Thoracic aorta (tissue), 2 donors: Measurements from ENCODE around the gene ARHGDIG. TPM values are rescaled to one million over a fixed set of nuclear protein-coding genes. Genes with fewer than 3 reads are reported as not detected.

ENCODE experiments used
- ATAC-seq: fragments of 150-250 bp; one replicate; pipeline ENCODE4 v1.8.0; 2017; ENCODE audit warnings: low read depth; ENCODE audit not compliant: insufficient number of reproducible peaks, low FRiP score
- DNase-seq: peaks from one replicate; pipeline ENCODE4 v3.0.0-alpha.2; 2020; ENCODE audit warnings: low spot score
- H3K27ac ChIP-seq, 2 donors: fragments of 200-600 bp; sonication (generic); 1 replicate in 1 of 2; 2 replicates in 1 of 2; pipeline ENCODE4 v1.5.1; 2016; ENCODE audit warnings: mild to moderate bottlenecking in 2 of 2, moderate library complexity in 2 of 2
- H3K27me3 ChIP-seq: fragments of 200-600 bp; sonication (generic); replicated peaks from 2 replicates; pipeline ENCODE4 v1.6.0; 2016; ENCODE audit warnings: mild to moderate bottlenecking; ENCODE audit not compliant: insufficient read depth
- H3K36me3 ChIP-seq: fragments of 200-600 bp; sonication (generic); one replicate; pipeline ENCODE4 v1.5.1; 2016
- H3K4me1 ChIP-seq, 2 donors: fragments of 200-600 bp; sonication (generic); 1 replicate in 1 of 2; 2 replicates in 1 of 2; pipeline versions ENCODE4 v1.5.1 to v1.6.0; 2016; ENCODE audit warnings: low read depth in 2 of 2, mild to moderate bottlenecking in 1 of 2; ENCODE audit not compliant: control insufficient read depth in 1 of 2
- H3K4me3 ChIP-seq: fragments of 200-600 bp; sonication (generic); 2 replicates; pipeline ENCODE4 v1.5.1; 2016; ENCODE audit warnings: mild to moderate bottlenecking
- H3K9me3 ChIP-seq: fragments of 200-600 bp; sonication (generic); 2 replicates; pipeline ENCODE4 v1.5.1; 2016
- total RNA-seq, 2 donors: library from RNA; depleted of rRNA; stranded (reverse); fragments of >200 nt; gene quantifications; one replicate each; pipeline versions ENCODE4 v1.1.0 to v1.2.3, GENCODE V29; 2016
- TF ChIP-seq, protein P1 (sequence below): fragments of 200-600 bp; sonication (generic); IDR thresholded peaks from one replicate; pipeline ENCODE4 v1.5.1; 2019; ENCODE audit warnings: antibody characterized with exemption

Gene ARHGDIG
- total RNA-seq, 2 donors from 2014 or later: not detected

DNA sequence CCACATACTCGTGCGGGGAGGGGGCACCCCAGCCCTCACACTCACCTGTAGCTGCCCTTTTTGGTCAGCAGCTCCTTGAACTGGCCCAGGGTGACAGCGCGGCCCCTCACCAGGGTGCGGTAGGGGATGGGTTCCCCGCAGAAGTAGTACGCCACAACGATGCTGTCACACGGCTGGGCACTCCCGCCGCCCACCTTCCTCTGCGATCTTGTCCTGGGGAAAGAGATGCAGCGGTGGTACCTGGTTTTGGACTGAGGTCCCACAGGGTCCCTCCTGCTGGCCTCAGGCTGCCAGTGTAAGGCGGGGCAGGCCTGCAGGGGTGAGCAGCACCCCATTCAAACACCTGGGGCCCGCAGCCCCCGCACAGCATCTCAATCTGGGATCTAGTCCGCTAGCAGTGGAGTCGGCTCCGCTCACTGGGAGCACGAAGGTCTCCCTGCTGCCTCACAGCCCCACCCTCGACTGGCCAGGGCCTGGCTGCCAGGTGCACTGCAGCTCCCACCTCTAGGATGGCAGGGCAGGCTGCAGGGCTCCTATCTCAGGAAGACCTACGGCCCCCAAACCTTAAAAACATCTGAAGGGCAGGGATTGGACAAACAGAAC is 9.1 kb downstream of the ARHGDIG start:
- no peak for ATAC-seq
- Histone ChIP-seq H3K27ac (no peak overlapping the region), H3K4me3 (no peak overlapping the region), H3K36me3 (peaks cover 33% of the 10 kb centered on the region), H3K27me3 (no peaks in the 10 kb centered on the region), H3K9me3 (no peaks in the 10 kb centered on the region), H3K4me1 (no peaks in the 10 kb centered on the region)
- DNase-seq: no peak
- TF ChIP-seq, protein P1, sequence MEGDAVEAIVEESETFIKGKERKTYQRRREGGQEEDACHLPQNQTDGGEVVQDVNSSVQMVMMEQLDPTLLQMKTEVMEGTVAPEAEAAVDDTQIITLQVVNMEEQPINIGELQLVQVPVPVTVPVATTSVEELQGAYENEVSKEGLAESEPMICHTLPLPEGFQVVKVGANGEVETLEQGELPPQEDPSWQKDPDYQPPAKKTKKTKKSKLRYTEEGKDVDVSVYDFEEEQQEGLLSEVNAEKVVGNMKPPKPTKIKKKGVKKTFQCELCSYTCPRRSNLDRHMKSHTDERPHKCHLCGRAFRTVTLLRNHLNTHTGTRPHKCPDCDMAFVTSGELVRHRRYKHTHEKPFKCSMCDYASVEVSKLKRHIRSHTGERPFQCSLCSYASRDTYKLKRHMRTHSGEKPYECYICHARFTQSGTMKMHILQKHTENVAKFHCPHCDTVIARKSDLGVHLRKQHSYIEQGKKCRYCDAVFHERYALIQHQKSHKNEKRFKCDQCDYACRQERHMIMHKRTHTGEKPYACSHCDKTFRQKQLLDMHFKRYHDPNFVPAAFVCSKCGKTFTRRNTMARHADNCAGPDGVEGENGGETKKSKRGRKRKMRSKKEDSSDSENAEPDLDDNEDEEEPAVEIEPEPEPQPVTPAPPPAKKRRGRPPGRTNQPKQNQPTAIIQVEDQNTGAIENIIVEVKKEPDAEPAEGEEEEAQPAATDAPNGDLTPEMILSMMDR: no peak

DNA sequence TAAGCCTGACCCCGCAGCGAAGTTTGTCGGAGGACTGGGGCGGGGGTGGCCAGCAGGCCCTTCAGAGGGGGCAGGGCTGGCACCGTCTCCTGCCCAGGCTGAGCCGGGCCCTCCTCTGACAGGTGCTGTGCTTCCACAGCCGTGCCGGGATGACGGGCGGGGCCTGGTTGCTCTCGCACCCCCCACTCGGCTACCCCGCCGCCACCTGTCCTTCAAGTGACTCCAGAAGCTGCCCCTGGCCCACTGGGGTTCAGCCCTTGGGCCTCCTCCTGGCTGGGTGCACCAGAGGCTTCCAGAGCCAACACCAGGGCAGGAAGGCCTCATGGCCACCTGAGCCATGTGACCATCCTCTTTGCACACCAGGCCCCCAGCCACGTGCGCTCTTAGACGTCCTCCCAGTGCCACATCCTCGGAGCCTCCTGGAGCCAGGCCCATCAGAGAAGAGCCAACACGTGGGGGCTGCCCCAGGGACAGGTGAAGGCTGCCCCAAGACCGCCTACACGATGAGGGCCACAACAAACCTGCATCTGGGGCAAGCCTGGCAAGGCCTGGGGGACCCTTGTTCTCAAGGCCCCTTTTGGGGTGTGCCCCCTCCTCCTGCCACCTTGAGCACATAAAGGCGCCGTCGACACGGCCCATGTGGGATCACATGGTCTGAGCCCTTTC is 9.8 kb downstream of the ARHGDIG start:
- no peak for DNase-seq
- H3K4me3 ChIP-seq: no peak overlapping the region
- no peaks in the 10 kb centered on the region for H3K9me3 ChIP-seq
- no peak overlapping the region for H3K27ac ChIP-seq
- peaks cover 33% of the 10 kb centered on the region for H3K36me3 ChIP-seq
- TF ChIP-seq, protein P1: no peak
- H3K27me3 ChIP-seq: no peaks in the 10 kb centered on the region
- ATAC-seq: no peak
- no peaks in the 10 kb centered on the region for H3K4me1 ChIP-seq

DNA sequence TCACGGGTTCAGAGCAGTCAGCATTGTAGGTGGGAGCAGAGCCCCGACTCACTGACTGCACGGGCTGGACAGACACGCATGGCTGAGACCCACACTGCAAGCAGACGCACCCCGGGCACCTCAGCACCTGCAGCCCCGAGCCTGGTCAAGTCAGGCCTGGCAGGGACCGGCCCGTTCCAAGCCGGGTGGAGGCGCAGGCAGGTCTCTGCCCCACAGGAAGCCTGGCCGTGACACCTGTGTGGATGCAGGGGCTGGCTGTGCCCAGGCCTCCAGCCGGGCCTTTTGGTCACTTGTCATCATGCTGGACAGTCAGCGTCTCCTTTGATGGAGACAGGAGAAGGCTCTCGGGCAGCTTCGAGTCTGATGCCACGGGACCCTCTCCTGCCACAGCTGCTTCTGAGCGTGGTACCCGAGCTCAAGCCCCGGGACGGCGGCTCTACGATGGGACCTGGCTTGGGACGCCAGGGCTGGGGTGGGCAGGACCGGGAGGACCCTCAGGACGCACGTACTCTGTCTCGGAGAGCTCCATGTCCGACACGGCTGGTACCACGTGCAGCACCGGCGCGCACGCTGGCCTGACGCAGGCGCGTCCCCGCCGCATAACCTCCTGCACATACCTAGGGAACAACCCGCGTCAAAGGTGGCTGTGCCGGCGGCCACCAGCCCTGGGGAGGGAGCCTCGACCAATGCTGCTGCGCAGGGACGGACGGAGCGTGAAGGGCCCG is 10.5 kb downstream of the ARHGDIG start:
- TF ChIP-seq, protein P1: no peak
- Histone ChIP-seq H3K27ac (no peak overlapping the region), H3K4me3 (no peak overlapping the region), H3K9me3 (no peaks in the 10 kb centered on the region), H3K36me3 (peaks cover 33% of the 10 kb centered on the region), H3K27me3 (no peaks in the 10 kb centered on the region), H3K4me1 (no peaks in the 10 kb centered on the region)
- no peak for ATAC-seq
- DNase-seq: no peak

DNA sequence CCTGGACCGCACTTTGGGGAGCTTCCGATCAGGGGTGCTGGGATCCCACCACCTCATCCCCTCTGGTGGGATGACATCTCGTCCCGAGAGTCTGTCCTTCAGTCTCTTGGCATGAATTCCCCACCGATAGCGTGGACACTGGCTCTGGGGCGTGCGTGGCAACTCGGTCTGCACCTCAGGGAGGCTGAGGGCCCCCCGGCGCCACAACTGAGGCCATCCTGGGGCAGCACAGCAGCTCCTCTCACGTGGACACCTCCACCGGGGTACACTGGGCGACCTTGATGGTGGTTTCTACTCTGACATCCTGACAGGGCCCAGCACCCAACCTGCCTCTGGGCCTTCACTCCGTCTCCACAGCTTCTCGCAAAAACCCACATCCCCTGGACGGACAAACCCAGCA is 11.1 kb downstream of the ARHGDIG start:
- H3K27me3 ChIP-seq: no peaks in the 10 kb centered on the region
- TF ChIP-seq, protein P1: no peak
- ATAC-seq (no peak), DNase-seq (no peak)
- no peaks in the 10 kb centered on the region for H3K9me3 ChIP-seq
- no peak overlapping the region for H3K27ac ChIP-seq
- no peaks in the 10 kb centered on the region for H3K4me1 ChIP-seq
- peaks cover 33% of the 10 kb centered on the region for H3K36me3 ChIP-seq
- no peak overlapping the region for H3K4me3 ChIP-seq

DNA sequence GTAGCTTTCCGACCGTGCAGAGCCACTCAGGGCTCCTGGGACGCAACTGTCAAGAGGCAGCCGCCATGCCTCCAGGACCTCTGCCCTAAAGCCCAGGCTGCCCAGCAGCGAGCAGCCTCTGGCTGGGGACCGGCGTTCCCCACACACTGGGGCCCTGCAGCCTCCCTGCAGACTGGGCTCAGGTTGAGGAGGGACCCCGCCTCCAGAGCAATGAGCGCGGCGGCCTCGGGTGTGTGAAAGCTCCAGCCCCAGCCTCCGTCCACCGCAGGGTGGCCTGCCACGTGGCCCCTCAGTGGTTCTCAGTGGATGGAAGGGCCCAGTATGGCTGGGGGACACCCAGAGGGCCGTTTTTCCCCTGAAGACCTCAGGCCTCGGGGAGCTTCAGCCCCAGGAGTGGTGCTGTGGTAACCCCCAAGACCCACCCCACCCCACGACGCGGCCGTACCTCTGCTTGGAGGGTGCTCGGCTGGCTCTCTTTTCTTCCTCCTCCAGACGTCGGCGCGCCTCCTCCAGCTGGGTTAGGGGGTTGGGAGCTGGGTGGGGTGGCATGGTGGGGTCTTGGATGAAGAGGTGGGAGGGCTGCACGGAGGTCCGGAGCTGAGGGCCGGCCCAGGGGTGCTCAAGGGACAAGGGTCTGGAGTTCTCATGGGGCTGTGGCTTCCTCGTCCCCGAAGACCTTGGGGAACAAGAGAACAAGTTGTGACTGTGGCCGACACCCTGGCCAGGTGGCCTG is 12.8 kb downstream of the ARHGDIG start:
- Histone ChIP-seq H3K27ac (no peak overlapping the region), H3K36me3 (peaks cover 40% of the 10 kb centered on the region), H3K9me3 (no peaks in the 10 kb centered on the region), H3K27me3 (no peaks in the 10 kb centered on the region), H3K4me3 (no peak overlapping the region), H3K4me1 (no peaks in the 10 kb centered on the region)
- ATAC-seq: no peak
- TF ChIP-seq, protein P1: no peak
- no peak for DNase-seq
